HepG2 (cell line): ENCODE results near the gene ERLEC1. TPM values are rescaled to one million over a fixed set of nuclear protein-coding genes. Genes with fewer than 3 reads are reported as not detected.

Source experiments
- ATAC-seq: fragments of 200-7000 bp; cut with Tn5 transposase; 3 replicates; pipeline ENCODE4 v1.9.1; 2020; ENCODE audit warnings: mild to moderate bottlenecking, moderate library complexity
- BruUV-seq: library from RNA; stranded (reverse); fragments of 400-500 nt; replicated peaks from 2 replicates; lab custom pipeline; 2021; lab: Mats Ljungman, UMichigan
- CTCF ChIA-PET: fragments of 300-600 bp; formaldehyde crosslinking; extraction: SDS; loops from one replicate; lab custom pipeline; 2021; ENCODE audit warnings: low total read pairs, inconsistent platforms, low intra/inter-chr PET ratio; lab: Yijun Ruan, JAX
- POLR2A ChIA-PET: fragments of 350-600 bp; sonication (Branson Sonifier 250); formaldehyde crosslinking; loops from one replicate; lab custom pipeline; 2020; ENCODE audit warnings: antibody characterized with exemption, inconsistent platforms; lab: Yijun Ruan, JAX
- DNase-seq: peaks from one replicate; pipeline ENCODE4 v3.0.0-alpha.2; 2015; ENCODE audit warnings: low spot score
- FAIRE-seq: peaks from 3 replicates; lab custom pipeline; 2011; peaks lifted over from hg19 to GRCh38; lab: Jason Lieb, UNC
- H2AFZ ChIP-seq: one replicate; pipeline ENCODE4 v1.6.1; 2011; ENCODE audit warnings: low read length, inconsistent platforms
- H3K27ac ChIP-seq: fragments of 300-600 bp; 3 replicates; pipeline ENCODE4 v1.8.0; 2011; ENCODE audit warnings: mixed run types, mild to moderate bottlenecking, mixed read lengths, low read length, inconsistent platforms; ENCODE audit not compliant: insufficient read depth; ENCODE audit errors: extremely low read length
- H3K27me3 ChIP-seq, 2 experiments: fragments of 200-600 bp in 1 of 2; 2 replicates in 1 of 2; 3 replicates in 1 of 2; pipeline versions ENCODE4 v1.6.0 to v1.8.0; 2011; ENCODE audit warnings: low read length in 2 of 2, mild to moderate bottlenecking in 2 of 2, moderate library complexity in 2 of 2, inconsistent platforms in 1 of 2; ENCODE audit not compliant: insufficient read depth in 2 of 2, control insufficient read depth in 1 of 2
- H3K36me3 ChIP-seq, 2 experiments: fragments of 200-600 bp in 1 of 2; replicated peaks in 1 of 2; 2 replicates in 1 of 2; 3 replicates in 1 of 2; pipeline versions ENCODE4 v1.5.1 to v1.8.0; 2011; ENCODE audit warnings: low read length in 2 of 2, inconsistent platforms in 1 of 2; ENCODE audit not compliant: insufficient read depth in 2 of 2, control insufficient read depth in 1 of 2
- H3K4me1 ChIP-seq: 2 replicates; pipeline ENCODE4 v1.5.1; 2012; ENCODE audit warnings: low read length, inconsistent platforms; ENCODE audit not compliant: insufficient read depth
- H3K4me2 ChIP-seq: 2 replicates; pipeline ENCODE4 v1.6.0; 2011; ENCODE audit warnings: low read depth, low read length, inconsistent platforms
- H3K4me3 ChIP-seq, 3 experiments: fragments of 200-600 bp in 1 of 3; sonication (generic), shearing (Covaris generic) in 1 of 3; replicated peaks in 1 of 3; 2 replicates each; pipeline ENCODE4 v1.5.1; 2011 to 2016; ENCODE audit warnings: low read length in 3 of 3, inconsistent platforms in 2 of 3, low read depth in 2 of 3, mild to moderate bottlenecking in 2 of 3, control low read depth in 1 of 3, mixed read lengths in 1 of 3; ENCODE audit not compliant: insufficient read depth in 1 of 3
- H3K79me2 ChIP-seq: one replicate; pipeline ENCODE4 v1.6.1; 2011; ENCODE audit warnings: low read length, inconsistent platforms; ENCODE audit not compliant: insufficient read depth
- H3K9ac ChIP-seq: 2 replicates; pipeline ENCODE4 v1.6.0; 2011; ENCODE audit warnings: mild to moderate bottlenecking, low read depth, low read length, inconsistent platforms; ENCODE audit not compliant: insufficient read depth
- H3K9me3 ChIP-seq: 2 replicates; pipeline ENCODE4 v1.5.1; 2012; ENCODE audit warnings: mild to moderate bottlenecking, low read length
- H4K20me1 ChIP-seq: 2 replicates; pipeline ENCODE4 v1.6.0; 2011; ENCODE audit warnings: inconsistent platforms, mild to moderate bottlenecking, low read length, moderate library complexity; ENCODE audit not compliant: insufficient read depth
- ARNT2 ChIP-seq: sonication (generic); formaldehyde crosslinking; IDR thresholded peaks from 2 replicates; pipeline ENCODE4 v1.8.0; 2022; ENCODE audit warnings: mild to moderate bottlenecking, low read depth, missing genetic modification reagents, moderate library complexity
- FIP1L1 ChIP-seq: fragments of 200-400 bp; formaldehyde crosslinking; IDR thresholded peaks from 2 replicates; pipeline ENCODE4 v1.6.1; 2018; ENCODE audit warnings: low read depth, mild to moderate bottlenecking, low read length, moderate library complexity, borderline replicate concordance; ENCODE audit not compliant: insufficient read depth
- MAF1 ChIP-seq: sonication (generic); formaldehyde crosslinking; IDR thresholded peaks from 2 replicates; pipeline ENCODE4 v1.5.0; 2020; ENCODE audit warnings: missing genetic modification reagents, borderline replicate concordance
- NFYB ChIP-seq: sonication (generic); formaldehyde crosslinking; IDR thresholded peaks from 2 replicates; pipeline ENCODE4 v1.4.0; 2020; ENCODE audit warnings: missing genetic modification reagents
- NR3C1 ChIP-seq: sonication (generic); formaldehyde crosslinking; IDR thresholded peaks from 2 replicates; pipeline ENCODE4 v1.4.0; 2020; ENCODE audit warnings: missing genetic modification reagents
- PTBP1 ChIP-seq: fragments of 200-400 bp; formaldehyde crosslinking; IDR thresholded peaks from 2 replicates; pipeline ENCODE4 v1.6.1; 2018; ENCODE audit warnings: low read length, low read depth; ENCODE audit not compliant: poor library complexity, severe bottlenecking
- ZNF652 ChIP-seq: IDR thresholded peaks from 2 replicates; pipeline ENCODE4 v1.6.1; 2016; ENCODE audit warnings: low read depth, borderline replicate concordance
- ZNF775 ChIP-seq: sonication (generic); formaldehyde crosslinking; IDR thresholded peaks from 2 replicates; pipeline ENCODE4 v1.4.0; 2020; ENCODE audit warnings: missing genetic modification reagents, mild to moderate bottlenecking, moderate library complexity, borderline replicate concordance
- WGBS: methylation state at CpG from one replicate; pipeline ENCODE4 v1.1.6; 2017; ENCODE audit warnings: low lambda C conversion rate; 5-methylcytosine and 5-hydroxymethylcytosine counted together
- in situ Hi-C: cut with HindIII; loops from 2 replicates; pipeline ENCODE4 v1.10.0; 2017; ENCODE audit warnings: low pct_unique_long_range_greater_than_20kb; ENCODE audit not compliant: extremely low pct_ligation_motif_present
- intact Hi-C: fragments of 100-400 bp; cut with micrococcal nuclease; formaldehyde crosslinking; loops from one replicate; pipeline ENCODE4 v1.10.0; 2022; ENCODE audit not compliant: unreplicated experiment
- polyA plus RNA-seq, 8 experiments: library from polyadenylated mRNA; depleted of rRNA in 3 of 8; stranded (reverse) in 7 of 8; unstranded in 1 of 8; fragments of >200 nt; fragmentation: Illumina TruSeq in 4 of 8; extraction: Trizol in 4 of 8; gene quantifications; 2 replicates each; pipeline versions ENCODE4 v1.2.1 to v1.2.3, GENCODE V29; 2011 to 2016; ENCODE audit warnings: low read depth in 4 of 8, missing spikeins in 1 of 8, mixed read lengths in 1 of 8; ENCODE audit not compliant: insufficient read depth in 1 of 8
- total RNA-seq, 5 experiments: library from RNA; depleted of rRNA; stranded (reverse); fragments of >200 nt; fragmentation: Illumina TruSeq; extraction: Trizol; gene quantifications; 2 replicates each; pipeline ENCODE4 v1.2.3, GENCODE V29; 2016; ENCODE audit warnings: low read depth in 1 of 5
- TF ChIP-seq, protein P1 (sequence below): sonication (generic); formaldehyde crosslinking; IDR thresholded peaks from 2 replicates; pipeline ENCODE4 v1.4.0; 2020; ENCODE audit warnings: missing genetic modification reagents
- TF ChIP-seq, protein P2 (sequence below): sonication (generic); formaldehyde crosslinking; IDR thresholded peaks from 2 replicates; pipeline ENCODE4 v1.5.1; 2020; ENCODE audit warnings: missing genetic modification reagents, mild to moderate bottlenecking, borderline replicate concordance

The ERLEC1 gene
- total and polyA plus RNA-seq, 2 of the 13 experiments (the other 11 are each of a cell fraction or from before 2014, with no cell fraction given), result 87.3 to 88.4 TPM

DNA sequence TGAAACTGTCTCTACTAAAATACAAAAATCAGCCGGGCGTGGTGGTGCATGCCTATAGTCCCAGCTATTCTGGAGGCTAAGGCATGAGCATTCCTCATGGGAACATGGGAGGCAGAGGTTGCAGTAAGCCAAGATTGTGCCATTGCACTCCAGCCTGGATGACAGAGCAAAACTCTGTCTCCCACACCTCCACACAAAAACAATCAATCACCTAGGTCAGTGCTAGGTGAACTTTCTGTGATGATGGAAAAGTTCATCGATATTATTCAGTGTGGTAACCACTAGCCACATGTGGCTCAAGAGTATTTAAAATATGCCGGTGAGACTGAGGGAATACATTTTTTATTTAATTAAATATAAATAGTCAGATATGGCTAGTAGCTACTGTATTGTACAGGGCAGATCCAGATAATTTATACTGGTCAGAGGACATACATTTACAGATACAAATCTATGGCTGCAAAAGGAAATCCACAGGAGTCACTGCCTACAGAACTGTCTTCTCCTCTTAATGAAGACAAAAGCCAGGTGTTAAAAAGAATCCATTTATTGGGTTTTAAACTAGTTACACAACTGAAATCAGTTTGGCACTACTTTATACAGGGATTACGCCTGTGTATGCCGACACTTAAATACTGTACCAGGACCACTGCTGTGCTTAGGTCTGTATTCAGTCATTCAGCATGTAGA is 76.8 kb downstream of the ERLEC1 start:
- Histone ChIP-seq H3K4me2 (no peak overlapping the region), H3K9me3 (no peaks in the 10 kb centered on the region), H3K4me3 (no peak overlapping the region)
- no peak for FAIRE-seq
- POLR2A ChIA-PET, result no interaction called here
- in situ Hi-C loops, result no loop called here
- no peak for TF ChIP-seq NR3C1 (CRISPR knock-in tag)
- no peak for TF ChIP-seq ZNF652
- TF ChIP-seq, protein P1, sequence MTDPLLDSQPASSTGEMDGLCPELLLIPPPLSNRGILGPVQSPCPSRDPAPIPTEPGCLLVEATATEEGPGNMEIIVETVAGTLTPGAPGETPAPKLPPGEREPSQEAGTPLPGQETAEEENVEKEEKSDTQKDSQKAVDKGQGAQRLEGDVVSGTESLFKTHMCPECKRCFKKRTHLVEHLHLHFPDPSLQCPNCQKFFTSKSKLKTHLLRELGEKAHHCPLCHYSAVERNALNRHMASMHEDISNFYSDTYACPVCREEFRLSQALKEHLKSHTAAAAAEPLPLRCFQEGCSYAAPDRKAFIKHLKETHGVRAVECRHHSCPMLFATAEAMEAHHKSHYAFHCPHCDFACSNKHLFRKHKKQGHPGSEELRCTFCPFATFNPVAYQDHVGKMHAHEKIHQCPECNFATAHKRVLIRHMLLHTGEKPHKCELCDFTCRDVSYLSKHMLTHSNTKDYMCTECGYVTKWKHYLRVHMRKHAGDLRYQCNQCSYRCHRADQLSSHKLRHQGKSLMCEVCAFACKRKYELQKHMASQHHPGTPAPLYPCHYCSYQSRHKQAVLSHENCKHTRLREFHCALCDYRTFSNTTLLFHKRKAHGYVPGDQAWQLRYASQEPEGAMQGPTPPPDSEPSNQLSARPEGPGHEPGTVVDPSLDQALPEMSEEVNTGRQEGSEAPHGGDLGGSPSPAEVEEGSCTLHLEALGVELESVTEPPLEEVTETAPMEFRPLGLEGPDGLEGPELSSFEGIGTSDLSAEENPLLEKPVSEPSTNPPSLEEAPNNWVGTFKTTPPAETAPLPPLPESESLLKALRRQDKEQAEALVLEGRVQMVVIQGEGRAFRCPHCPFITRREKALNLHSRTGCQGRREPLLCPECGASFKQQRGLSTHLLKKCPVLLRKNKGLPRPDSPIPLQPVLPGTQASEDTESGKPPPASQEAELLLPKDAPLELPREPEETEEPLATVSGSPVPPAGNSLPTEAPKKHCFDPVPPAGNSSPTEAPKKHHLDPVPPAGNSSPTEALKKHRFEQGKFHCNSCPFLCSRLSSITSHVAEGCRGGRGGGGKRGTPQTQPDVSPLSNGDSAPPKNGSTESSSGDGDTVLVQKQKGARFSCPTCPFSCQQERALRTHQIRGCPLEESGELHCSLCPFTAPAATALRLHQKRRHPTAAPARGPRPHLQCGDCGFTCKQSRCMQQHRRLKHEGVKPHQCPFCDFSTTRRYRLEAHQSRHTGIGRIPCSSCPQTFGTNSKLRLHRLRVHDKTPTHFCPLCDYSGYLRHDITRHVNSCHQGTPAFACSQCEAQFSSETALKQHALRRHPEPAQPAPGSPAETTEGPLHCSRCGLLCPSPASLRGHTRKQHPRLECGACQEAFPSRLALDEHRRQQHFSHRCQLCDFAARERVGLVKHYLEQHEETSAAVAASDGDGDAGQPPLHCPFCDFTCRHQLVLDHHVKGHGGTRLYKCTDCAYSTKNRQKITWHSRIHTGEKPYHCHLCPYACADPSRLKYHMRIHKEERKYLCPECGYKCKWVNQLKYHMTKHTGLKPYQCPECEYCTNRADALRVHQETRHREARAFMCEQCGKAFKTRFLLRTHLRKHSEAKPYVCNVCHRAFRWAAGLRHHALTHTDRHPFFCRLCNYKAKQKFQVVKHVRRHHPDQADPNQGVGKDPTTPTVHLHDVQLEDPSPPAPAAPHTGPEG (CRISPR knock-in tag), result no peak
- TF ChIP-seq, protein P2, sequence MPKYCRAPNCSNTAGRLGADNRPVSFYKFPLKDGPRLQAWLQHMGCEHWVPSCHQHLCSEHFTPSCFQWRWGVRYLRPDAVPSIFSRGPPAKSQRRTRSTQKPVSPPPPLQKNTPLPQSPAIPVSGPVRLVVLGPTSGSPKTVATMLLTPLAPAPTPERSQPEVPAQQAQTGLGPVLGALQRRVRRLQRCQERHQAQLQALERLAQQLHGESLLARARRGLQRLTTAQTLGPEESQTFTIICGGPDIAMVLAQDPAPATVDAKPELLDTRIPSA (CRISPR knock-in tag), result no peak
- no peak for TF ChIP-seq ZNF775 (CRISPR knock-in tag)
- no peak for TF ChIP-seq NFYB
- no peak for TF ChIP-seq PTBP1
- no peak for TF ChIP-seq ARNT2 (CRISPR knock-in tag)
- no peak for TF ChIP-seq FIP1L1
- TF ChIP-seq MAF1, result no peak
- TF ChIP-seq, all 625 proteins: peak for 0
- DNase-seq, result no peak
- H3K9ac ChIP-seq, result no peak overlapping the region
- no peaks in the 10 kb centered on the region for H3K4me1 ChIP-seq
- no TSS peak for BruUV-seq
- intact Hi-C loops, result no loop called here
- no peak overlapping the region for H3K27ac ChIP-seq
- no peak for ATAC-seq
- H3K27me3 ChIP-seq, result no peaks in the 10 kb centered on the region
- H3K36me3 ChIP-seq, result peaks cover 21 to 40% of the 10 kb centered on the region in 2 experiments
- no peak overlapping the region for H2AFZ ChIP-seq
- whole genome bisulfite sequencing, result 96% methylated on average over 6 of the region's 6 CpGs
- CTCF ChIA-PET, result no interaction called here
- no peaks in the 10 kb centered on the region for H3K79me2 ChIP-seq
- no peaks in the 10 kb centered on the region for H4K20me1 ChIP-seq
